Hepatocyte (in vitro differentiated cells): ENCODE data around the gene LAG3. TPM values are rescaled to one million over a fixed set of nuclear protein-coding genes. Genes with fewer than 3 reads are reported as not detected.
A peak's percentile ranks its signal among the peaks of the same experiment; 100 is the strongest.

Experiments
- DNase-seq: peaks from one replicate; pipeline ENCODE4 v3.0.0-alpha.2; 2016; ENCODE audit warnings: low spot score
- H2AFZ ChIP-seq: fragments of 200-600 bp; sonication (generic); 2 replicates; pipeline ENCODE4 v1.6.0; 2016; ENCODE audit warnings: antibody characterized with exemption, mild to moderate bottlenecking
- H3K27ac ChIP-seq: fragments of 200-600 bp; sonication (generic); 2 replicates; pipeline ENCODE4 v1.5.1; 2016; ENCODE audit warnings: mild to moderate bottlenecking
- H3K27me3 ChIP-seq: fragments of 200-600 bp; sonication (generic); 2 replicates; pipeline ENCODE4 v1.6.1; 2016
- H3K36me3 ChIP-seq: fragments of 200-600 bp; sonication (generic); replicated peaks from 2 replicates; pipeline ENCODE4 v1.5.1; 2016; ENCODE audit warnings: low read depth; ENCODE audit not compliant: insufficient read depth
- H3K4me1 ChIP-seq: fragments of 200-600 bp; sonication (generic); 2 replicates; pipeline ENCODE4 v1.5.1; 2016; ENCODE audit warnings: mild to moderate bottlenecking, moderate library complexity; ENCODE audit not compliant: insufficient read depth
- H3K4me2 ChIP-seq: fragments of 200-600 bp; sonication (generic); 2 replicates; pipeline ENCODE4 v1.6.0; 2016
- H3K4me3 ChIP-seq: fragments of 200-600 bp; sonication (generic); 2 replicates; pipeline ENCODE4 v1.5.1; 2016; ENCODE audit warnings: mild to moderate bottlenecking
- H3K79me2 ChIP-seq: fragments of 200-600 bp; sonication (generic); 2 replicates; pipeline ENCODE4 v1.6.0; 2017; ENCODE audit warnings: mild to moderate bottlenecking
- H3K9me2 ChIP-seq: fragments of 200-600 bp; sonication (generic); replicated peaks from 2 replicates; pipeline ENCODE4 v1.6.0; 2017; ENCODE audit warnings: mild to moderate bottlenecking; ENCODE audit not compliant: insufficient read depth
- H3K9me3 ChIP-seq: fragments of 200-600 bp; sonication (generic); 2 replicates; pipeline ENCODE4 v1.5.1; 2016; ENCODE audit warnings: low read depth, mild to moderate bottlenecking
- H4K20me1 ChIP-seq: fragments of 200-600 bp; sonication (generic); 2 replicates; pipeline ENCODE4 v1.6.0; 2016; ENCODE audit warnings: mild to moderate bottlenecking; ENCODE audit not compliant: insufficient read depth, poor library complexity, severe bottlenecking
- EZH2 ChIP-seq: fragments of 200-600 bp; sonication (generic); IDR thresholded peaks from 2 replicates; pipeline ENCODE4 v1.6.1; 2016; ENCODE audit warnings: antibody characterized with exemption, mild to moderate bottlenecking, borderline replicate concordance
- EZH2phosphoT487 ChIP-seq: fragments of 200-600 bp; sonication (generic); IDR thresholded peaks from one replicate; pipeline ENCODE4 v1.6.1; 2018; ENCODE audit warnings: antibody characterized with exemption, mild to moderate bottlenecking, low read depth, moderate library complexity; ENCODE audit not compliant: unreplicated experiment, severe bottlenecking
- WGBS: methylation state at CpG from one replicate; pipeline ENCODE4 v1.1.6; 2016; ENCODE audit warnings: low lambda C conversion rate; ENCODE audit errors: missing lambda C conversion rate; 5-methylcytosine and 5-hydroxymethylcytosine counted together
- polyA plus RNA-seq: library from polyadenylated mRNA; unstranded; fragments of >200 nt; fragmentation: Nextera tagmentation; extraction: Ambion mirVana; gene quantifications from 2 replicates; pipeline ENCODE4 v1.2.1, GENCODE V29; 2016
- total RNA-seq: library from RNA; depleted of rRNA; stranded (reverse); fragments of >200 nt; gene quantifications from 2 replicates; pipeline ENCODE4 v1.2.3, GENCODE V29; 2014
- TF ChIP-seq, protein P1 (sequence below): fragments of 200-600 bp; sonication (generic); IDR thresholded peaks from 2 replicates; pipeline ENCODE4 v1.5.1; 2016; ENCODE audit warnings: antibody characterized with exemption, mild to moderate bottlenecking; ENCODE audit not compliant: poor library complexity

LAG3 gene
- total and polyA plus RNA-seq, 2 experiments from 2014 or later, result 0.70 to 0.91 TPM

GRCh38 chr12:6769666-6770065, 2.7 kb upstream of the LAG3 start:
- 75% methylated on average over 3 of the region's 4 CpGs for WGBS
- no peak for DNase-seq
- no peaks in the 10 kb centered on the region for H3K9me2 ChIP-seq
- H3K36me3 ChIP-seq, result no peaks in the 10 kb centered on the region
- TF ChIP-seq EZH2 (no peak), EZH2phosphoT487 (no peak)
- TF ChIP-seq, protein P1, sequence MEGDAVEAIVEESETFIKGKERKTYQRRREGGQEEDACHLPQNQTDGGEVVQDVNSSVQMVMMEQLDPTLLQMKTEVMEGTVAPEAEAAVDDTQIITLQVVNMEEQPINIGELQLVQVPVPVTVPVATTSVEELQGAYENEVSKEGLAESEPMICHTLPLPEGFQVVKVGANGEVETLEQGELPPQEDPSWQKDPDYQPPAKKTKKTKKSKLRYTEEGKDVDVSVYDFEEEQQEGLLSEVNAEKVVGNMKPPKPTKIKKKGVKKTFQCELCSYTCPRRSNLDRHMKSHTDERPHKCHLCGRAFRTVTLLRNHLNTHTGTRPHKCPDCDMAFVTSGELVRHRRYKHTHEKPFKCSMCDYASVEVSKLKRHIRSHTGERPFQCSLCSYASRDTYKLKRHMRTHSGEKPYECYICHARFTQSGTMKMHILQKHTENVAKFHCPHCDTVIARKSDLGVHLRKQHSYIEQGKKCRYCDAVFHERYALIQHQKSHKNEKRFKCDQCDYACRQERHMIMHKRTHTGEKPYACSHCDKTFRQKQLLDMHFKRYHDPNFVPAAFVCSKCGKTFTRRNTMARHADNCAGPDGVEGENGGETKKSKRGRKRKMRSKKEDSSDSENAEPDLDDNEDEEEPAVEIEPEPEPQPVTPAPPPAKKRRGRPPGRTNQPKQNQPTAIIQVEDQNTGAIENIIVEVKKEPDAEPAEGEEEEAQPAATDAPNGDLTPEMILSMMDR, result no peak
- H3K27me3 ChIP-seq, result no peaks in the 10 kb centered on the region
- no peak overlapping the region for H3K4me3 ChIP-seq
- H3K27ac ChIP-seq, result no peak overlapping the region
- H2AFZ ChIP-seq, result no peak overlapping the region
- H3K4me2 ChIP-seq, result peak overlapping the region; percentile 95
- peaks cover 33% of the 10 kb centered on the region for H3K4me1 ChIP-seq
- H3K79me2 ChIP-seq, result peaks cover 32% of the 10 kb centered on the region
- no peaks in the 10 kb centered on the region for H3K9me3 ChIP-seq
- H4K20me1 ChIP-seq, result peaks cover 26% of the 10 kb centered on the region

DNA sequence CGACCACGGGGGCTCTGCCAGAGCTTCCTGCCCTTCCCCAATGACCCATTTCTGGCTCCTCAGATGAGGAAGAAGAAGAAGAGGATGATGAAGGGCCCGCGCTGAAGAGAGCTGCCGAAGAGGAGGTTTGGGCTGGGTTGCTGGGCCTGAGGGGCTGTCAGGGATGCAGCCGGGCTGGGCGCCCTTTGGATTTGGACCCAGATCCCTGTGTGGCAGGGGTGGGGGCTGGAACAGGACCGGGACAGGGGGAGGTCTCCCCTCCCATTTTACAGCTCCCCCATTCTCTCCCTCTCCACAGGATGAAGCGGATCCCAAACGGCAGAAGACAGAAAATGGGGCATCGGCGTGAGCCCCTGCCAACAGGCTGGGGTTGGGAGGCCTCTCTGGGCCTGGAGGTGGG, 2.2 kb upstream of the LAG3 start:
- Histone ChIP-seq H3K4me3 (no peak overlapping the region), H3K4me2 (no peak overlapping the region), H3K4me1 (peaks cover 30% of the 10 kb centered on the region), H3K36me3 (no peaks in the 10 kb centered on the region), H3K27me3 (no peaks in the 10 kb centered on the region), H3K79me2 (peaks cover 32% of the 10 kb centered on the region), H3K9me3 (no peaks in the 10 kb centered on the region), H3K27ac (no peak overlapping the region), H3K9me2 (no peaks in the 10 kb centered on the region), H2AFZ (no peak overlapping the region), H4K20me1 (peaks cover 26% of the 10 kb centered on the region)
- WGBS, result 95% methylated on average over 10 of the region's 12 CpGs
- TF ChIP-seq, protein P1, result no peak
- TF ChIP-seq EZH2, result no peak
- no peak for TF ChIP-seq EZH2phosphoT487
- no peak for DNase-seq

DNA sequence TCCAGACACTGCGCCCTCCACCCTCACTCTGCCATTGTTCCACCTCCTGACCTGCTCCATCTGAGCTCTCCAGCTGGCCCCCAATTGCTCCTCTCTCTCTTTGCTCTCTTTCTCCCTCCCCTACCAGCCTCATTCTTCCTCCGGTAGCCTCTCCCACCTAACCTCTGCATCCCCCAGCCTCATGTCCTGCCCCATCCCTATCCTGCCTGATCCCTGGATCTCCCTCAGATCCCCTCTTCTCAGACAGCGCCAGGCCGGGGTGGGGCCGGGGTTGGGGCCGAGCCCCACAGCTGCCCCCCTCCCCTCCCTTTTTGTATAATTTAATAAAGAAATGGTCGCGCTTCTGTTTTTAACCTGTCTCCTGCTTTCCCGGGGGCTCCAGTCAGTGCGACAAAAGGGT, 1.7 kb upstream of the LAG3 start:
- Histone ChIP-seq H3K4me2 (no peak overlapping the region), H3K9me3 (no peaks in the 10 kb centered on the region), H3K27me3 (no peaks in the 10 kb centered on the region), H3K4me3 (no peak overlapping the region), H4K20me1 (peaks cover 26% of the 10 kb centered on the region), H3K36me3 (no peaks in the 10 kb centered on the region), H2AFZ (no peak overlapping the region), H3K4me1 (peaks cover 30% of the 10 kb centered on the region), H3K9me2 (no peaks in the 10 kb centered on the region), H3K27ac (no peak overlapping the region), H3K79me2 (peaks cover 32% of the 10 kb centered on the region)
- 91% methylated on average over 8 of the region's 10 CpGs for WGBS
- TF ChIP-seq, protein P1, result no peak
- TF ChIP-seq EZH2phosphoT487, result no peak
- TF ChIP-seq EZH2, result no peak
- DNase-seq, result no peak

- DNase-seq, result no peak
- Histone ChIP-seq H3K9me2 (no peaks in the 10 kb centered on the region), H3K36me3 (no peaks in the 10 kb centered on the region), H3K4me1 (peaks cover 30% of the 10 kb centered on the region), H3K27ac (no peak overlapping the region), H3K9me3 (no peaks in the 10 kb centered on the region), H4K20me1 (peaks cover 26% of the 10 kb centered on the region), H3K4me2 (no peak overlapping the region), H2AFZ (no peak overlapping the region), H3K27me3 (no peaks in the 10 kb centered on the region), H3K4me3 (no peak overlapping the region), H3K79me2 (peaks cover 32% of the 10 kb centered on the region)
- TF ChIP-seq, protein P1, result no peak
- TF ChIP-seq EZH2 (no peak), EZH2phosphoT487 (no peak)
- WGBS, result 100% methylated on average over 4 of the region's 4 CpGs
Measured at GRCh38 chr12:6771091-6771495, 1.2 kb upstream of the LAG3 start.
